ENCODE results near the gene SLC22A7.

DNA sequence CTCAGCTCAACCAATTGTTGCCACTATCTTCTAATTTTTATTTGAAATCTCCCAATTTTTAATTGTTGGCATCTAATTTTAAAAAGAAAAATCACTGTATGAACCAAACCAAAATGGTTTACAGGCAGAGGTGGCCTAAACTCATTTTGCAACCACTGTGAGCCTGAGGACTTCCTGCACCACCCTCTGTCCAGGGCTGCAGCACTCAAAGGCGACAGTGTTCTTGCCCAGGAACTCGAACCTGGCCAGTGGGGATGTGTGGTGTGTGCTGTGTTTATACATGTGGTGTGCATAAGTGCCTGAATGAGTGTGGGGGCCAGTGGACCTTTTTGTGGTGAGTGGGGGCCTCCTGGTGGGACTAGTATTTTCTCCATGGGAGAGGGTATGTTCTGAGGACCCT lies 24.4 kb upstream of the SLC22A7 start:
- TF ChIP-seq POLR2A (IDR thresholded peaks at IDR 0.05) = no peak
- TF ChIP-seq, protein P1, sequence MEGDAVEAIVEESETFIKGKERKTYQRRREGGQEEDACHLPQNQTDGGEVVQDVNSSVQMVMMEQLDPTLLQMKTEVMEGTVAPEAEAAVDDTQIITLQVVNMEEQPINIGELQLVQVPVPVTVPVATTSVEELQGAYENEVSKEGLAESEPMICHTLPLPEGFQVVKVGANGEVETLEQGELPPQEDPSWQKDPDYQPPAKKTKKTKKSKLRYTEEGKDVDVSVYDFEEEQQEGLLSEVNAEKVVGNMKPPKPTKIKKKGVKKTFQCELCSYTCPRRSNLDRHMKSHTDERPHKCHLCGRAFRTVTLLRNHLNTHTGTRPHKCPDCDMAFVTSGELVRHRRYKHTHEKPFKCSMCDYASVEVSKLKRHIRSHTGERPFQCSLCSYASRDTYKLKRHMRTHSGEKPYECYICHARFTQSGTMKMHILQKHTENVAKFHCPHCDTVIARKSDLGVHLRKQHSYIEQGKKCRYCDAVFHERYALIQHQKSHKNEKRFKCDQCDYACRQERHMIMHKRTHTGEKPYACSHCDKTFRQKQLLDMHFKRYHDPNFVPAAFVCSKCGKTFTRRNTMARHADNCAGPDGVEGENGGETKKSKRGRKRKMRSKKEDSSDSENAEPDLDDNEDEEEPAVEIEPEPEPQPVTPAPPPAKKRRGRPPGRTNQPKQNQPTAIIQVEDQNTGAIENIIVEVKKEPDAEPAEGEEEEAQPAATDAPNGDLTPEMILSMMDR (IDR thresholded peaks at IDR 0.05) = no peak
- TF ChIP-seq EP300 (IDR thresholded peaks at IDR 0.05) = no peak

Data from tibial nerve (tissue), 4 donors.